Measurements from ENCODE around the gene APLP2.

Gene APLP2

GRCh38 chr11:130031056-130031455 lies 38.6 kb upstream of the APLP2 start:
- Histone ChIP-seq H3K27me3 (ENCODE audit: low read depth, low read length) (no peaks in the 10 kb centered on the region), H3K4me2 (ENCODE audit: low read length) (no peak overlapping the region), H3K9ac (ENCODE audit: low read length) (no peak overlapping the region), H3K9me3 (ENCODE audit: insufficient read depth, low read length) (no peaks in the 10 kb centered on the region), H3K4me3 (ENCODE audit: low read length) (no peak overlapping the region), H4K20me1 (ENCODE audit: insufficient read depth, low read length) (no peaks in the 10 kb centered on the region), H3K36me3 (replicated peaks; ENCODE audit: low read depth, low read length) (no peaks in the 10 kb centered on the region), H3K4me1 (ENCODE audit: low read length) (peaks cover 13% of the 10 kb centered on the region), H3K27ac (ENCODE audit: low read length) (no peak overlapping the region), H3K79me2 (ENCODE audit: low read length) (no peaks in the 10 kb centered on the region), H2AFZ (ENCODE audit: low read depth, low read length) (no peak overlapping the region)
- no peak for TF ChIP-seq CTCF (IDR thresholded peaks at IDR 0.05; ENCODE audit: low read depth, low read length)
- no peak for TF ChIP-seq EZH2phosphoT487 (IDR thresholded peaks at IDR 0.05; ENCODE audit: low read depth)

GRCh38 chr11:130031945-130032344 lies 37.7 kb upstream of the APLP2 start:
- Histone ChIP-seq H2AFZ (ENCODE audit: low read depth, low read length) (no peak overlapping the region), H3K4me3 (ENCODE audit: low read length) (no peak overlapping the region), H3K27ac (ENCODE audit: low read length) (no peak overlapping the region), H4K20me1 (ENCODE audit: insufficient read depth, low read length) (no peaks in the 10 kb centered on the region), H3K36me3 (replicated peaks; ENCODE audit: low read depth, low read length) (no peaks in the 10 kb centered on the region), H3K79me2 (ENCODE audit: low read length) (no peaks in the 10 kb centered on the region), H3K4me2 (ENCODE audit: low read length) (no peak overlapping the region), H3K4me1 (ENCODE audit: low read length) (peaks cover 13% of the 10 kb centered on the region), H3K27me3 (ENCODE audit: low read depth, low read length) (0 out of 2 replicates have a peak, but pooled peaks cover under 1% of the 10 kb centered on the region), H3K9ac (ENCODE audit: low read length) (no peak overlapping the region), H3K9me3 (ENCODE audit: insufficient read depth, low read length) (no peaks in the 10 kb centered on the region)
- TF ChIP-seq EZH2phosphoT487 (IDR thresholded peaks at IDR 0.05; ENCODE audit: low read depth) = no peak
- TF ChIP-seq CTCF (IDR thresholded peaks at IDR 0.05; ENCODE audit: low read depth, low read length) = no peak

- Histone ChIP-seq H3K4me3 (ENCODE audit: low read length) (no peak overlapping the region), H4K20me1 (ENCODE audit: insufficient read depth, low read length) (no peaks in the 10 kb centered on the region), H3K4me1 (ENCODE audit: low read length) (peaks cover 13% of the 10 kb centered on the region), H3K4me2 (ENCODE audit: low read length) (no peak overlapping the region), H2AFZ (ENCODE audit: low read depth, low read length) (no peak overlapping the region), H3K27ac (ENCODE audit: low read length) (no peak overlapping the region), H3K27me3 (ENCODE audit: low read depth, low read length) (peaks cover 6% of the 10 kb centered on the region; the same call in 1 of the 2 replicates), H3K9ac (ENCODE audit: low read length) (no peak overlapping the region), H3K9me3 (ENCODE audit: insufficient read depth, low read length) (no peaks in the 10 kb centered on the region), H3K36me3 (replicated peaks; ENCODE audit: low read depth, low read length) (no peaks in the 10 kb centered on the region), H3K79me2 (ENCODE audit: low read length) (no peaks in the 10 kb centered on the region)
- TF ChIP-seq CTCF (IDR thresholded peaks at IDR 0.05; ENCODE audit: low read depth, low read length) (no peak), EZH2phosphoT487 (IDR thresholded peaks at IDR 0.05; ENCODE audit: low read depth) (no peak)
Measured at GRCh38 chr11:130032931-130033330, 36.8 kb upstream of the APLP2 start.

DNA sequence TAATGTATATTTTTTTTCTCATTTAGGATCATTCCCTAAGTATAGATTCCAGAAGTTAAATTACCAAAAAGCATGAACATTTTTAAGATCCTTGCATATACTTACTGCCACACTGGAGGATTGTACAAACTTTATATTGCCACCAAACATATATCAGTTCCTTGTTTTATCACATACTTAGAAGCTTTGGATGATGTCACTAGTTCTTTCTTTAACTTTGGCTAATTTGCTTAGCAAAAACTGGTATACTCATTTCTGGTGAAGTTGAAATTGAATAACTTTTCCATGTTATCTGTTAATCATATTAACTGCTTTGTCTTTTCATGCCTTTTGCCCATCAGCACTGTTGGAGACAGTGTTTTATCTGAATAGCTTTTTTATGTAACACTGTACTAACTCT lies 35.5 kb upstream of the APLP2 start:
- Histone ChIP-seq H3K9me3 (ENCODE audit: insufficient read depth, low read length) (no peaks in the 10 kb centered on the region), H2AFZ (ENCODE audit: low read depth, low read length) (no peak overlapping the region), H3K4me2 (ENCODE audit: low read length) (peak overlapping the region; percentile 11; the same call in 1 of the 2 replicates), H3K4me3 (ENCODE audit: low read length) (no peak overlapping the region), H3K9ac (ENCODE audit: low read length) (no peak overlapping the region), H3K79me2 (ENCODE audit: low read length) (no peaks in the 10 kb centered on the region), H3K4me1 (ENCODE audit: low read length) (peaks cover 13% of the 10 kb centered on the region), H4K20me1 (ENCODE audit: insufficient read depth, low read length) (no peaks in the 10 kb centered on the region), H3K27ac (ENCODE audit: low read length) (no peak overlapping the region), H3K36me3 (replicated peaks; ENCODE audit: low read depth, low read length) (no peaks in the 10 kb centered on the region), H3K27me3 (ENCODE audit: low read depth, low read length) (peaks cover 12% of the 10 kb centered on the region)
- no peak for TF ChIP-seq EZH2phosphoT487 (IDR thresholded peaks at IDR 0.05; ENCODE audit: low read depth)
- TF ChIP-seq CTCF (IDR thresholded peaks at IDR 0.05; ENCODE audit: low read depth, low read length) = no peak

All from OCI-LY3 (cell line).